Stimulated activated CD4-positive, alpha-beta T cell treated with anti-CD3 and anti-CD28 coated beads, Interleukin-15, amount 100 ng/mL, for 48 hours (primary cell): ENCODE results near the gene AIRE.

Source experiments
- DNase-seq, 2 donors: peaks; one replicate each; pipeline ENCODE4 v3.0.0-alpha.2; 2020; ENCODE audit warnings: low read depth in 2 of 2

Gene AIRE

GRCh38 chr21:44324106-44324853 lies 38.6 kb downstream of the AIRE start:
- DNase-seq, result no peak

DNA sequence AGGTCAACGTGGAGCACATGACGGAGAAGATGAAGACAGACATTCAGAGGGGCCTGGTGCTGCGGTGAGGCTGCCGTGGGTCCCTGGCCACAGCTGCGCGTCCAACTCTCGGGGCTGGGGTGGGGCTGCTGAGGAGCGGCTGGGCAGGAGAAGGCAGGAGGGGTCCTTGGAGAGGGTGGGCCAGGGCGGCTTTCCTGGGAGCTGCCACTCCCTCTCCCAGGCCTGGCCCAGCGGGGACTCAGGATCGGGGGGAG lies 39.1 kb downstream of the AIRE start:
- no peak for DNase-seq

DNA sequence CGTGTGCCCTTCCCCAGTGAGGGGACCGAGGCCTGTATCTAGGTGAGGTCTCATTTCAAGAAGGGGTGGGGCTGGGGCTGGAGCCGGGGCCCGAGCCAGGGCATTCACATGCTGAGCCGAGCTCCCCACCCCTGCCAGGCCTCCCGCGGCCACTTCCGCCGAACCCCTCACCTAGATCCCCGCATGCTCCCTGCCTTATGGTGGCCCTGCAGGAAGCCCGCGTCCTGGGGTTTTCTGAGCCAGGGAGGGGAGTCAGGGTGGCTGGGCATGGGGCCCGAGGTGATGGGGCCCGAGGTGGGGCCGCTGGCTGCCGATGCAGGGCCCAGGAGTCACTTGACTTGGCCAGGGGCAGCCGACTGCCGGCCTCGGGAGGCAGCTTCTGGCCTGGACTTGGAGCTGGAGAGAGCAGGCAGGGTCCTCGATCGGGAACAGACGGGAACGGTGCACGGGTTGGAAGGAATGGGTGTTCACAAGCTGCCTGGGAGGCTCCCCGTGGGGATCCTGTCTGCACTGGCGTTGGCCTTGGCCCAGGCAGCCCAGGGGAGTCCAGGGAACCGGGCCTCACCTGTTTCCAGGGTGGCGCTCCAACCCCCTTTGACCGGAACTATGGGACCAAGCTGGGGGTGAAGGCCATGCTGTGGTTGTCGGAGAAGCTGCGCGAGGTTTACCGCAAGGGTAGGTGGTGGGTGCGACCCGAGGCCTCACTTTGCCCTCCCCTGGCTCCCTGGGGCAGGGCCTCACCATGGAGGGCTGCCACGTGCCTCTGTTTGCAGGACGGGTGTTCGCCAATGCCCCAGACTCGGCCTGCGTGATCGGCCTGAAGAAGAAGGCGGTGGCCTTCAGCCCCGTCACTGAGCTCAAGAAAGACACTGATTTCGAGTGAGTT lies 40.0 kb downstream of the AIRE start:
- no peak for DNase-seq

- no peak for DNase-seq
These were observed 40.6 kb downstream of the AIRE start for GRCh38 chr21:44326272-44326647.

DNA sequence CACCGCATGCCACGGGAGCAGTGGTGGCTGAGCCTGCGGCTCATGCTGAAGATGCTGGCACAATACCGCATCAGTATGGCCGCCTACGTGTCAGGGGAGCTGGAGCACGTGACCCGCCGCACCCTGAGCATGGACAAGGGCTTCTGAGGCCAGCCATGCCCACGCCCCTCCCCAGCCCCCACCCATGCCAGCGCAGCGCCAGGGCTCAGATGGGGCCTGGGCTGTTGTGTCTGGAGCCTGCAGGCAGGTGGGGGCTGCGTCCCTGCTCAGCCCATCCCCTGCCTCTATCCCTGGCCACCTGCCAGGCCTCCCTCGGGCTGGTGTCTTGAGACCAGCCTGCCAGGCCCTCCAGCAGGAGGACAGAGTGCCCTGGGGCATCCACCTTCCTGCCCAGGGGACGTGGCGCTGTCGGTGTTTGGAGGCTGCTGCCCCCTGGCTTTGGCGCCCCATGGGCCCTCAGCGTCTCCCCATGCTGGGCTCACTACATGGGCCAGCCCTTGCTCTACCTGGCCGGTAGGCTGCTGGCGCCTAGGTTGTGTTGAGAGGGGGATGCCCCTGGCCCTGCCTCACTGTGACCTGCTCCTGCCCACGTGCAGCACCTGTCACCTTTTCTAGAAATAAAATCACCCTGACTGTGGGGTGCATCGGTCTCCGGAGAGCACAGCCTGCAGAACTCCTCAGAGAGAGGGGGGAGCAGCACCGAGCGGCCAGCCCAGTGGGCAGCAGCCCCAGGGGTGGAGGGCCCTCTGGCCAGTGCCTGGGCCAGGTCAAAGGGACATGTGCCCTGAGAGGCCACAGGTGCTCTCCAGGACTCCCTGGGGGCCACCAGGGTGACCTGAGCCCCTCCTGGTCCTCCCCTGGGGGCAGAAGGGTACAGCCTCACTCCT lies 41.3 kb downstream of the AIRE start:
- DNase-seq, result no peak

GRCh38 chr21:44327603-44327974 lies 41.9 kb downstream of the AIRE start:
- no peak for DNase-seq

GRCh38 chr21:44328242-44328895 lies 42.7 kb downstream of the AIRE start:
- no peak for DNase-seq

GRCh38 chr21:44329086-44329889 lies 43.6 kb downstream of the AIRE start:
- DNase-seq, result no peak

DNA sequence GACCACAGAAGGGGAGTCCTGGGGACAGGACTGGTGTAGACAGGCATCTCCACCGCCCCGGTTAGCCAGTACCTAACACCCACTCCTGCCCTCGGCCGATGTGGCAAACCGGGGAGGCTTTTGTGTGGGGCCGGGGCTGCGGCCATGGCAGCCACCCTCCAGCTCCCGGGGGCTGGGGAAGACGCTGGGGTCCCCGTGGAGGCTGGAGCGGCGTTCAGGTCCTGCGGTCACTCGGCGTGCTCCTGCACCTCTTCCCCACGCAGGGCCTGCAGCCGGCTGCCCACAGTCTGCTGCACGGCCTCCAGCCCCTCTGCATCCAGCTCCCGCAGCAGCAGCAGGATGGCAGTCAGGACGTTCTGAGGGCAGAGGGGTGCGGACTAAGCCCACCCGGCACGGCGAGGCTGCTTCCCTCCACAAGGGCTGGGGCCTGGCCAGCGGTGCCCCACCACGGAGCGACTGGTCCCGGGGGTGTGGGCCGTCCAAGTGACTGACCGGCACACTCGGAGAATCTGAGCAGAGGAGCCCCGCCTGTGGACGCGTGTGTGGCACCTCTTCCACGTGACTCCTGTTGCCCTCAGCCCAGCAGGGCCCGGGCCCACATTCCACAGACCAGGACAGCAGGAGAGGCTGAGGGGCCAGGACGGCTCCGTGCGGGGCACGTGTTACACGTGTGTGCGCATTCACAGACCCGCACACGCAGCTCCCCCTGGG lies 44.5 kb downstream of the AIRE start:
- DNase-seq, result no peak

DNA sequence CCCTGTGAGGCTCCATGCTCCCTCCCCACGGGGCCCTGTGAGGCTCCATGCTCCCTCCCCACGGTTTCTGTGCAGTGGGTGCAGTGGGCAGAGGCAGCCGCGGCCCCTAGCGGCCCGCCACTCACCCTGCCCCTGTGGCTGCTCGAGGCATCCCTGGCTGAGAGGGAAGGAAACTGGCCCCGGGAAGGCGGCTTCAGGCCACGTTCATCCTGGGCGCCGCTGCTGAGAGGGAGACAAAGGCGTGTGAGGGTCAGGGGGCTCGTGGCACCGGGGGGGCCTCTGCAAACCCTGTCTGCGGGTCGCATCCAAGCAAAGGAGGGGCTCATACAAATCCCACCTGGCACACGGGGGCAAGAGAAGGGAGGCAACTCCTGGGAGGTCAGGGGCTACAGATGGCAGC lies 45.0 kb downstream of the AIRE start:
- DNase-seq, result no peak

DNA sequence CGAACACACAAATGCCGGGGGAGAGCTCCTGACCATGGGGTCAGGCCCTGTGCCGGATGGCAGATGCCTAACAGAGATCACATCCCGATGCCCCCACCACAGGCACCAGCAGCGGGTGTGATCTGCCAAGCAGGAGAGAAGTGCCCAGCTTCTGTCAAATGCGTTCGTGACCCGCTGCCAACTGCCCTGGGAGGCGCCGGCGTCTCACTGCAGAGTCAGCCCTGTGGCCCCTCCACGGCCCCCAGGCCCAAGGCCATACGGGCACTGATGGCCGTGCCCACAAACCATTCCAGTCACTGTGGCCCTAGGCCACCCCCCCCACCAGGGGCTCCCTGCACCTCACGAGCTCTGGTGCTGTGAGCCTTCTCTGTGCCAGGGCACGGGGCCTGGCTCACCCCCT lies 45.5 kb downstream of the AIRE start:
- no peak for DNase-seq

DNA sequence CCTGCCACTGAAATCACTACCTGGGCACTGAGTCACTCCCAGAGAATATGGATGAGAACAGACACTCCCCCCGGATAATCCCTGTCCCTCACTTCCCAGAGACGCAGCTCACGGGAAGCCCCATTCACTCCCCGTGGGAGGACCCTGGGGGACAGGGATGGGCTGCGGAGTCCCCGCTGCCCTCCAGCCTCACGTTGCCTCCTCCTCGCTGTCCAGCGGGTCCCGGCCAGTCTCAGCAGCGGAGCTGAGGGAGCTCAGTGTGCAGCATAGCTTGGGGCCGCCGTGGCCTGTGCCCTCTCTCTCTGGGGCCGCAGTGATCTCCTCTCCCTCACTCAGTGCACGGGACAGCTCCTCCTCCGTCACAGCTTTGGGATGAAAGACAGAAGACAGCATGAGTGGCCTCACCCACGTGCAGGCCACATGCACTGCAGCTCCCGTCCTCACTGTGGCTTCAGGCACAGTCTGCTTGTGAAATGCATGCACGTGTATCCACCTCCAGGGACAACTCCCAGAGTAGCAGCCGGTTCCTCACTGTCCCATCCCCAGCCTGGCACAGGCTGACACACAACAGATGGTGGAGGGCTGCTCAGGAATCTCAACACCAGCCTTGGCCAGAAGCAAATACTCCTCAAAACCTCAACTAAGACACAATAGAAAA lies 46.1 kb downstream of the AIRE start:
- DNase-seq, result no peak

GRCh38 chr21:44332383-44332782 lies 46.7 kb downstream of the AIRE start:
- DNase-seq, result no peak

GRCh38 chr21:44332965-44333364 lies 47.3 kb downstream of the AIRE start:
- DNase-seq, result no peak

- no peak for DNase-seq
These were observed 48.0 kb downstream of the AIRE start for GRCh38 chr21:44333509-44334328.

DNA sequence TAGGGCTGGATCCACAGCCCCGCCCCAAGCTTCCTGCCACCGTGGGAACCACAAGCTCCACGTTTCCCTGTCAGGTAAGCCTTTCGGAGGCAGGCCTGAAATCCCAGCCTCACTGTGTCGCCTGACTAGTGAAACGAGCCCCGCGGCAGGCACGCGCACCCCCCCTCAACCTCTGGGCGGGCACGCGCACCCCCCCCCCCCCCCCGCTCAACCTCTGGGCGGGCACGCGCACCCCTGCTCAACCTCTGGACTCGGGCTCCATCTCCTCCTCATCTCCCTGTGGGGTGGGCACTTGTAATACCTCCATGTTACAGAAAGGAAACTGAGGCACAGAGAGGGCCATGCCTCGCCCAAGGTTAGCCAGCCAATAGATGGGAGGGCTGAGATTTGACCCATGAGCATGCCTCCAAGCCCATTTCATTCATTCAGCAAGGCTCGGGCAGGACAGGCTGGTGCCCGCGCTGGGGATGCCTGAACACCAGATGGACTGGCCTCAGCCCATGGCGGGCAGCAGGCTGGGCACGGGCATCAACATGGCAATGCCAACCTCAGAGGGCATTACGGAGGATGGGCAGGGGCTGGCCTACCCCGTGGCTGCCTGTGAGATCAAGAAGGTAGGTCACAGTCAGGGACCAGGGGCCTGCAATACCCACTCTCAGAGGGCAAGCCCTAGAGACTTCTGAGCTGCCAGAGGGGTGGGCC lies 48.8 kb downstream of the AIRE start:
- DNase-seq, result no peak

- DNase-seq, result no peak
These were observed 49.8 kb downstream of the AIRE start for GRCh38 chr21:44335266-44336059.

- DNase-seq, result no peak
These were observed 51.8 kb downstream of the AIRE start for GRCh38 chr21:44337449-44337848.
